ENCODE data around the gene ERVK3-1.

Gene ERVK3-1

GRCh38 chr19:58362272-58362994 lies 57.3 kb downstream of the ERVK3-1 start, which contains the start of gene ZNF497:
TSS of gene ZNF497 (minus strand) at chr19:58362751. CDS start at chr19:58357635, 5,116 bp downstream.
- peak; percentile 89 for DNase-seq (ENCODE audit: low read depth, low spot score)

GRCh38 chr19:58364146-58364545 lies 59.0 kb downstream of the ERVK3-1 start:
- no peak for DNase-seq (ENCODE audit: low read depth, low spot score)

Data from activated CD4-positive, CD25-positive, alpha-beta regulatory T cell treated with anti-CD3 and anti-CD28 coated beads, Interleukin-2, amount 50 U/mL, for 16 hours (primary cell).